Neural crest cell (in vitro differentiated cells): Measurements from ENCODE around the gene SPOCK1. TPM values are rescaled to one million over a fixed set of nuclear protein-coding genes. Genes with fewer than 3 reads are reported as not detected.

ENCODE experiments used
- DNase-seq: peaks from one replicate; pipeline ENCODE4 v3.0.0; 2021; ENCODE audit warnings: low read depth, mixed read lengths, low spot score
- H3K27ac Mint-ChIP-seq: one replicate; pipeline ENCODE4 v1.8.0; 2021; ENCODE audit warnings: mild to moderate bottlenecking, mixed read lengths; ENCODE audit not compliant: unreplicated experiment
- H3K27me3 Mint-ChIP-seq: 2 replicates; pipeline ENCODE4 v1.8.0; 2021; ENCODE audit warnings: low read depth, mild to moderate bottlenecking, mixed read lengths
- H3K36me3 Mint-ChIP-seq: 2 replicates; pipeline ENCODE4 v1.8.0; 2021; ENCODE audit warnings: low read depth, mild to moderate bottlenecking, mixed read lengths
- H3K4me1 Mint-ChIP-seq: 2 replicates; pipeline ENCODE4 v1.8.0; 2021; ENCODE audit warnings: mixed read lengths
- H3K4me3 Mint-ChIP-seq: one replicate; pipeline ENCODE4 v1.8.0; 2021; ENCODE audit warnings: mild to moderate bottlenecking, mixed read lengths
- H3K9me3 Mint-ChIP-seq: 2 replicates; pipeline ENCODE4 v1.8.0; 2021; ENCODE audit warnings: mixed read lengths
- total RNA-seq: library from RNA; stranded (reverse); gene quantifications from 2 replicates; pipeline ENCODE4 v1.2.1, GENCODE V29; 2021
- TF ChIP-seq, protein P1 (sequence below): fragments of 200-600 bp; sonication (generic); conservative IDR thresholded peaks from 2 replicates; pipeline ENCODE4 v1.5.0; 2021; ENCODE audit warnings: antibody characterized with exemption, mild to moderate bottlenecking

Gene SPOCK1
- total RNA-seq, 1 donor from 2014 or later: 89.7 TPM

DNA sequence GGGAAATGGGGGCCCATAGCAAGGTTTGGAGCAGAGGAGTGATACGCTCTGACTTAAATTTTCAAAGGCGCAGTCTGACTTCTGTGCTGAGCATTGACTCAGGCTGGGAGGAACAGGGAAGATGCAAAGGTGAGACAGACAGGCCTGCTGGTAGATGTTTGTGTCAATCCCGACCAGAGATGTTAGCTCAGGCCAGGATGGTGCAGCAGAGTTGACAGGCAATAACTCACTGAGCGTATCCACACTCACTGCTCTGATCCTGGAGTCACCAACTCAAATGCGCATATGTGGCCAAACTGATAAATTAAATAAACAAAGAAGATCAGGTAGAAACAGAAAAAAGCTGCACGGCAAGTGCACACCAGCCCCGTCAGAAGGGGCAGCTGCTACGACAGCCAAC, 95.3 kb downstream of the SPOCK1 start:
- DNase-seq: no peak
- H3K4me1 Mint-ChIP-seq: no peaks in the 10 kb centered on the region
- H3K36me3 Mint-ChIP-seq: no peaks in the 10 kb centered on the region
- TF ChIP-seq, protein P1, sequence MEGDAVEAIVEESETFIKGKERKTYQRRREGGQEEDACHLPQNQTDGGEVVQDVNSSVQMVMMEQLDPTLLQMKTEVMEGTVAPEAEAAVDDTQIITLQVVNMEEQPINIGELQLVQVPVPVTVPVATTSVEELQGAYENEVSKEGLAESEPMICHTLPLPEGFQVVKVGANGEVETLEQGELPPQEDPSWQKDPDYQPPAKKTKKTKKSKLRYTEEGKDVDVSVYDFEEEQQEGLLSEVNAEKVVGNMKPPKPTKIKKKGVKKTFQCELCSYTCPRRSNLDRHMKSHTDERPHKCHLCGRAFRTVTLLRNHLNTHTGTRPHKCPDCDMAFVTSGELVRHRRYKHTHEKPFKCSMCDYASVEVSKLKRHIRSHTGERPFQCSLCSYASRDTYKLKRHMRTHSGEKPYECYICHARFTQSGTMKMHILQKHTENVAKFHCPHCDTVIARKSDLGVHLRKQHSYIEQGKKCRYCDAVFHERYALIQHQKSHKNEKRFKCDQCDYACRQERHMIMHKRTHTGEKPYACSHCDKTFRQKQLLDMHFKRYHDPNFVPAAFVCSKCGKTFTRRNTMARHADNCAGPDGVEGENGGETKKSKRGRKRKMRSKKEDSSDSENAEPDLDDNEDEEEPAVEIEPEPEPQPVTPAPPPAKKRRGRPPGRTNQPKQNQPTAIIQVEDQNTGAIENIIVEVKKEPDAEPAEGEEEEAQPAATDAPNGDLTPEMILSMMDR: no peak
- H3K9me3 Mint-ChIP-seq: no peaks in the 10 kb centered on the region
- no peaks in the 10 kb centered on the region for H3K27me3 Mint-ChIP-seq
- no peak overlapping the region for H3K27ac Mint-ChIP-seq
- no peak overlapping the region for H3K4me3 Mint-ChIP-seq

- Mint-ChIP-seq H3K27ac (no peak overlapping the region), H3K9me3 (no peaks in the 10 kb centered on the region), H3K4me3 (no peak overlapping the region), H3K36me3 (no peaks in the 10 kb centered on the region), H3K27me3 (no peaks in the 10 kb centered on the region), H3K4me1 (no peaks in the 10 kb centered on the region)
- TF ChIP-seq, protein P1: no peak
- no peak for DNase-seq
Measured at GRCh38 chr5:137402436-137403187, 96.5 kb downstream of the SPOCK1 start.

DNA sequence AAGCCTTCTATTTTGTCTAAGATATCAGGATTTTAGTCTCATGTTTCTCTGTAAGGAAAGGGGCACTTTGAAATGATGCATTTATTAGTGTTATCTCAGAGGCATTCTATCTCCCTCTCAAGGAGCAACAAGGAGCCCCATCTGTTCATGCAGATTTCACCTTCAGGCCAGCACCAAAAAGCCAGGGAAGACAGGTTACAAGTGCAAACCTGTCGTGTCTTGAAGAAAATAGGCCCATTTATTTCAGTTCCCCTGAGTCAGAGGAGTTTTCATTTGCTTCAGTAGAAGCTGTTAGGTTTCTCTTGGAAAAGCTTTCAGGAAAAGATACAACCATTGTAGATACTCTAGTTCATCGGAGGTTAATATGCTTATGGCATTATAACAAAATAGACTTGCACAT, 97.2 kb downstream of the SPOCK1 start:
- TF ChIP-seq, protein P1: no peak
- no peak for DNase-seq
- no peak overlapping the region for H3K27ac Mint-ChIP-seq
- H3K27me3 Mint-ChIP-seq: no peaks in the 10 kb centered on the region
- no peaks in the 10 kb centered on the region for H3K36me3 Mint-ChIP-seq
- H3K9me3 Mint-ChIP-seq: no peaks in the 10 kb centered on the region
- no peak overlapping the region for H3K4me3 Mint-ChIP-seq
- no peaks in the 10 kb centered on the region for H3K4me1 Mint-ChIP-seq

DNA sequence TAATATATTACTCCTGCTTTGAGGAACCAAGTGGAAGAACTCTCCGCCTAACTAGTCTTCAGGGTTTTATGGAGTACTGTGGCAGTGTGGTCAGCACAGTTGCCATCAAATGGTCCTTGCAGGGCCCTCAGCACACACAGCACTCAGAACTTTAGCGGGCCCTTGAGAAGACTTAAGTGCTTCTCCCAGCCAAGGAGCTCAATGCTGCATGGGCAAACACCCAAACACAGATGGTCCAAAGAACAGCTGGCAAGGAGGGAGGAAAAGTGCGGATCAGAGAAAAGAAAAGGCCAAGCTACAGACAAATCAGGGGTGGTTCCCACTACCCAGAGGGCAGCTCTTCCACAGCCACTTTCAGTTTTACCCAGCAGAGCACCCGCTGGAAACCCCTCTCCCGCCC, 98.6 kb downstream of the SPOCK1 start:
- no peaks in the 10 kb centered on the region for H3K9me3 Mint-ChIP-seq
- TF ChIP-seq, protein P1: no peak
- H3K4me1 Mint-ChIP-seq: no peaks in the 10 kb centered on the region
- DNase-seq: no peak
- H3K27ac Mint-ChIP-seq: no peak overlapping the region
- H3K27me3 Mint-ChIP-seq: no peaks in the 10 kb centered on the region
- no peaks in the 10 kb centered on the region for H3K36me3 Mint-ChIP-seq
- no peak overlapping the region for H3K4me3 Mint-ChIP-seq

DNA sequence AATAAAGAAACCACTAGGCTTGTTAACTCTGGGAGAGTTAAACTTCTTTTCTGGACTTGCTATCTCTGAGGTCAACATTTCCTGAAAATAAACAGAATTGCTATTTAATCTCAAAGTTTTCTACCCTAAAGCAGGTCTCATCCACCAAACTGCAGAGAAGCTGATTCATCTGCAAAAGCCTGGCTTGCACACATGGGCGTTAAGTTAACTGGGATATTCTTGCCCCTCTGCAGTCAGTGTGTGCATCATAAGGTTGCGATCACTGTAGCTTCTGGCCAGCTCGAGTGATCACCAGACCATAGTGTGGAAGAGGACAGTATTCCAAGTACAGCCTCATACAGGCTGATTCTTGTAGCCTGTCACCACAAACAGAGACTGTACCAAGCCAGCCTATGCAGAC, 99.2 kb downstream of the SPOCK1 start:
- no peak overlapping the region for H3K4me3 Mint-ChIP-seq
- TF ChIP-seq, protein P1: no peak
- H3K9me3 Mint-ChIP-seq: no peaks in the 10 kb centered on the region
- H3K4me1 Mint-ChIP-seq: no peaks in the 10 kb centered on the region
- H3K27ac Mint-ChIP-seq: no peak overlapping the region
- H3K27me3 Mint-ChIP-seq: no peaks in the 10 kb centered on the region
- DNase-seq: no peak
- H3K36me3 Mint-ChIP-seq: no peaks in the 10 kb centered on the region
